Pancreas (tissue), 10 donors: Measurements from ENCODE around the gene ITGB5. TPM values are rescaled to one million over a fixed set of nuclear protein-coding genes. Genes with fewer than 3 reads are reported as not detected.

Experiments used
- ATAC-seq, 4 donors: fragments of 200-7000 bp; cut with Tn5 transposase; one replicate each; pipeline versions ENCODE4 v1.8.0 to v1.9.1; 2020; ENCODE audit warnings: mild to moderate bottlenecking in 4 of 4, moderate library complexity in 4 of 4
- DNase-seq, 6 donors: peaks; one replicate each; pipeline ENCODE4 v3.0.0-alpha.2; 2020
- FAIRE-seq: peaks from 2 replicates; lab custom pipeline; 2012; peaks lifted over from hg19 to GRCh38; lab: Jason Lieb, UNC
- H3K27ac ChIP-seq, 4 donors: fragments of 200-600 bp; sonication (generic); 1 replicate in 3 of 4; 2 replicates in 1 of 4; pipeline versions ENCODE4 v1.5.0 to v1.8.0; 2020
- H3K27me3 ChIP-seq, 4 donors: fragments of 200-600 bp; one replicate each; pipeline ENCODE4 v1.8.0; 2021
- H3K36me3 ChIP-seq, 3 donors: fragments of 200-600 bp; sonication (generic) in 1 of 3; one replicate each; pipeline versions ENCODE4 v1.5.0 to v1.8.0; 2020 to 2021
- H3K4me1 ChIP-seq, 3 donors: fragments of 200-600 bp; one replicate each; pipeline ENCODE4 v1.8.0; 2021
- H3K4me3 ChIP-seq, 4 donors: fragments of 200-600 bp; sonication (generic) in 2 of 4; one replicate each; pipeline versions ENCODE4 v1.5.0 to v1.8.0; 2020 to 2021
- H3K9me3 ChIP-seq, 4 donors: fragments of 200-600 bp; one replicate each; pipeline ENCODE4 v1.8.0; 2021
- whole genome bisulfite sequencing, 2 donors: extraction: QIAGEN DNeasy Blood & Tissue Kit; methylation state at CpG; one replicate each; pipeline ENCODE4 v1.1.7; 2013; 5-methylcytosine and 5-hydroxymethylcytosine counted together
- intact Hi-C, 3 donors: fragments of 100-400 bp; cut with DNase I; formaldehyde crosslinking; loops; one replicate each; pipeline versions ENCODE4 v1.11.1 to v1.14.2; 2022
- polyA plus RNA-seq, 2 donors: library from polyadenylated mRNA; stranded (reverse); fragments of 200-250 nt; gene quantifications; one replicate each; pipeline ENCODE4 v1.2.3, GENCODE V29; 2013
- total RNA-seq, 6 donors: library from RNA; stranded (reverse); fragmentation: NEBNext Ultra II Directional in 4 of 6; extraction: Animal tissue kit (Norgen Biotek cat#: 25700) in 4 of 6; gene quantifications; one replicate each; pipeline versions ENCODE4 v1.2.1 to v1.2.4, GENCODE V29; 2021 to 2023
- TF ChIP-seq, protein P1 (sequence below), 4 donors: fragments of 200-600 bp; sonication (generic) in 3 of 4; IDR thresholded peaks; one replicate each; pipeline versions ENCODE4 v1.5.0 to v1.8.0; 2021; ENCODE audit warnings: antibody characterized with exemption in 4 of 4
- donor health status: healthy with polysubstance abuse.
- donor health status: DM: no; HTN: no; CAD: no; lungs with moderate emphysema.
- donor health status: DM: no; HTN: no; CAD: no.
- donor health status: control.
- donor health status: control.
- donor health status: Bipolar disorder and iron deficiency.
- donor health status: DM: yes; HTN: yes; CAD: no.
- donor health status: DM: no; HTN: no; CAD: no.
- donor health status: DM: no; HTN: no; CAD: no.
- donor health status: DM: yes; HTN: yes; CAD: no.

ITGB5 gene
- total and polyA plus RNA-seq, 8 donors, result 9.5 to 69.9 (median 24.5) TPM

DNA sequence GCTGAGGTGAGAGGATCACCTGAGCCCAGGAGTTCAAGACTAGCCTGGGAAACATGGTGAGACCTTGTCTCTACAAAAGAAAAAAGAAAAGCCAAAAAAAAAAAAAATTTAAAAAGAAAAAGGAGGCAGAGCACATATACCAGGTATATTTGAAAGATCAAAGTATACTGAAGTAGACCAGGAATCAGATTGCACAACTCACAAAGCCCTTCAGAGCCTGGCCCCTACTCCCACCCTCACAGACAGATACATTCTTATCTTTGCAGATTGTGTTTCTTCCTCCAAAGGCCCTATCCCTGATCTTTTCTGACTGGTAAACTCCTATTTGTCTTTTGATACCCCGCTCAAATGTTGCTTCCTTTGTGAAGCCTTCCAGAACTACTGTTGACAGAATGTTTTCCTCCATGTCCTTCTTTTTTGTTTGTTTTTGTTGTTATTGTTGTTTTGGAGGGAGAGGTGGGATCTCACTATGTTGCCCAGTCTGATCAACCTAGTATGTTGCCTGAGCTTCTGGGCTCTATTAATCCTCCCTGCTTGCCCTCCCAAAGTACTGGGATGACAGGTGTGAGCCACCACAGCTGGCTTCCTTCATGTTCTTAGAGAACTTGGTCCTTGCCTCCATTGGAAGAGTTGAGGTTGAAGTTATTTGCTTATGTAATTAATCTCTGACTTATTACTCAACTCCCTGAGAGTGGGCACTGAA lies 9.8 kb upstream of the ITGB5 start:
- Histone ChIP-seq H3K27me3 (peaks cover 0 to 5% (median 0%) of the 10 kb centered on the region in 4 donors), H3K4me3 (no peak overlapping the region), H3K9me3 (no peaks in the 10 kb centered on the region), H3K4me1 (no peaks in the 10 kb centered on the region), H3K27ac (no peak overlapping the region), H3K36me3 (no peaks in the 10 kb centered on the region)
- intact Hi-C loops, result no loop called here
- DNase-seq (no peak), FAIRE-seq (no peak), ATAC-seq (no peak)
- TF ChIP-seq, protein P1, sequence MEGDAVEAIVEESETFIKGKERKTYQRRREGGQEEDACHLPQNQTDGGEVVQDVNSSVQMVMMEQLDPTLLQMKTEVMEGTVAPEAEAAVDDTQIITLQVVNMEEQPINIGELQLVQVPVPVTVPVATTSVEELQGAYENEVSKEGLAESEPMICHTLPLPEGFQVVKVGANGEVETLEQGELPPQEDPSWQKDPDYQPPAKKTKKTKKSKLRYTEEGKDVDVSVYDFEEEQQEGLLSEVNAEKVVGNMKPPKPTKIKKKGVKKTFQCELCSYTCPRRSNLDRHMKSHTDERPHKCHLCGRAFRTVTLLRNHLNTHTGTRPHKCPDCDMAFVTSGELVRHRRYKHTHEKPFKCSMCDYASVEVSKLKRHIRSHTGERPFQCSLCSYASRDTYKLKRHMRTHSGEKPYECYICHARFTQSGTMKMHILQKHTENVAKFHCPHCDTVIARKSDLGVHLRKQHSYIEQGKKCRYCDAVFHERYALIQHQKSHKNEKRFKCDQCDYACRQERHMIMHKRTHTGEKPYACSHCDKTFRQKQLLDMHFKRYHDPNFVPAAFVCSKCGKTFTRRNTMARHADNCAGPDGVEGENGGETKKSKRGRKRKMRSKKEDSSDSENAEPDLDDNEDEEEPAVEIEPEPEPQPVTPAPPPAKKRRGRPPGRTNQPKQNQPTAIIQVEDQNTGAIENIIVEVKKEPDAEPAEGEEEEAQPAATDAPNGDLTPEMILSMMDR (IDR thresholded peaks at IDR 0.05), result no peak
- WGBS, 2 donors, result 96 to 97% methylated on average over 1 of the region's 1 CpG

DNA sequence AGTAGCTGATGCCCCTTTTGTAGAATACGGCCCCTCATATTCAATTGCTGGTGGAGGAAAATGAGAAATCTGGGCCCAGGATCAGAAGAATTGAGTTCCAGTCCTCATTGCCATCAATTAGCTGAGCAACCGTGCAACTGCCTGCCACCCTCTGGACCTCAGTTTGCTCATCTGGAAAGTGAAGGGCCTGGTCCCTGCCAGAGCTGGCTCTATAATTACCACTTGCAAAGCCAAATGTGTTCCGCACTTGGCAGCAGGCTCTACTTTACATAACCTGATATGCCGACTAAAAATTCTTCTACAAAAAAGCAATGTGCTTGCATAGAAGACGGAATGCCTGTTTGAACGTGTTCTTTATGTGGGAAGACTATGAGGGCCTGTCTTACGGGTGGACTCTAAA lies 8.6 kb upstream of the ITGB5 start:
- TF ChIP-seq, protein P1 (IDR thresholded peaks at IDR 0.05), result no peak
- ATAC-seq, result no peak
- Histone ChIP-seq H3K4me3 (no peak overlapping the region), H3K9me3 (no peaks in the 10 kb centered on the region), H3K36me3 (no peaks in the 10 kb centered on the region), H3K27me3 (no peaks in the 10 kb centered on the region), H3K4me1 (no peaks in the 10 kb centered on the region), H3K27ac (no peak overlapping the region)
- WGBS, 2 donors, result 88 to 92% methylated on average over 7 of the region's 7 CpGs
- DNase-seq, result no peak
- intact Hi-C loops, result no loop called here
- no peak for FAIRE-seq

DNA sequence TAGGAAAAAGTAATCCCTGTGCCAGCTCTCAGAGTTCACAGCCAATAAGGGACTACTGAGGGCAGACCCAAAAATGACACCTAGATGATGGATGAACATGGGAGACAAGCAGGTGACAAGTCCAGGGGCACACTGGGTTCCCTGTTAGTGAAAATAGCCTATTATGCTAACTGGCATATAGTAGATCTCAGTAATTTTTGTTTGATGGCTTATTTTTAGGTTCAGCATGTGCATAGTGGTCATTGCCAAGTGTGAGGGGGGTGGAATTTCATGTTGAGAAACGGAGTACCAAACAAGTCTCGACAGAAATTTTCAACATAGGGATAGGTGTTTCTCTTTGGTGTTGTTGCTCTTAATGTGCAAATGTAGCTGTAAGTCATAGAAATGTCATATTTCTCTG lies 6.4 kb upstream of the ITGB5 start:
- Histone ChIP-seq H3K9me3 (no peaks in the 10 kb centered on the region), H3K27ac (no peak overlapping the region), H3K4me3 (no peak overlapping the region), H3K4me1 (no peaks in the 10 kb centered on the region), H3K36me3 (no peaks in the 10 kb centered on the region), H3K27me3 (no peaks in the 10 kb centered on the region)
- WGBS, 2 donors, result 72 to 74% methylated on average over 2 of the region's 2 CpGs
- ATAC-seq (no peak), FAIRE-seq (no peak), DNase-seq (no peak)
- intact Hi-C loops, result no loop called here
- TF ChIP-seq, protein P1 (IDR thresholded peaks at IDR 0.05), result no peak

DNA sequence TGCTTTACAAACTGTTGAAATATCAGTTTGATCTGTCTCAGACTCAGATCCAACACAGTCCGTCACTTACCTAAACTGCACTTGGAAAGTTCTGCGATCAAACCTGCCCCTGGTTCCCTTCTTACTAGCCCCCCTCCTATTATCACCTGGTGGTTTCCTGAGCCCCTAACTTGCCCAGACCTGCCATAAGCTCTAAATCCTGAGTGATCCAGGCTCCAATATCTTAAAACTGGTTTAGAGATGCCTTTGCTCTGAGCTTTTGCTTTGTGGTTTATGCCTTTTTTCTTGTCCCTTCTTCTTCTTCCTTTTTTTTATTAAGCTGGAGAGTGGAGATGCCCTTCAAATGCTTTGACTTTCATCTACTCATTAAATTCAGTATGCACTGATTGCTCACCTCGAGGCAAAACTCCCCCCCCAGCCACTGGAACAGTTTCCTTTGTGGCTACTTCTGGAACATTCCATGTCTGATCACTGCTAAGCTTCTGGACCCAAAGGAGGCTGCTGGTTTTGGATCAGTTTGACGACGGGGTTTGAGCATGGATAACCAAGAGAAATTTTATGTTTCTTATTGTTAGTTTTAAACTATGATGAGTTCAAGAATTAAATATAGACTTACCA lies 3.5 kb upstream of the ITGB5 start:
- Histone ChIP-seq H3K27ac (no peak overlapping the region), H3K4me3 (no peak overlapping the region), H3K27me3 (no peaks in the 10 kb centered on the region), H3K36me3 (no peaks in the 10 kb centered on the region), H3K9me3 (no peaks in the 10 kb centered on the region), H3K4me1 (no peaks in the 10 kb centered on the region)
- DNase-seq (no peak), FAIRE-seq (no peak), ATAC-seq (no peak)
- TF ChIP-seq, protein P1 (IDR thresholded peaks at IDR 0.05), result no peak
- 72 to 90% methylated on average over 5 of the region's 5 CpGs for WGBS, 2 donors
- intact Hi-C loops, result no loop called here
